Measurements from ENCODE around the gene PHYHD1. TPM values are rescaled to one million over a fixed set of nuclear protein-coding genes. Genes with fewer than 3 reads are reported as not detected.

Gene PHYHD1
- total RNA-seq, 1 experiment from 2014 or later: 1.6 TPM

DNA sequence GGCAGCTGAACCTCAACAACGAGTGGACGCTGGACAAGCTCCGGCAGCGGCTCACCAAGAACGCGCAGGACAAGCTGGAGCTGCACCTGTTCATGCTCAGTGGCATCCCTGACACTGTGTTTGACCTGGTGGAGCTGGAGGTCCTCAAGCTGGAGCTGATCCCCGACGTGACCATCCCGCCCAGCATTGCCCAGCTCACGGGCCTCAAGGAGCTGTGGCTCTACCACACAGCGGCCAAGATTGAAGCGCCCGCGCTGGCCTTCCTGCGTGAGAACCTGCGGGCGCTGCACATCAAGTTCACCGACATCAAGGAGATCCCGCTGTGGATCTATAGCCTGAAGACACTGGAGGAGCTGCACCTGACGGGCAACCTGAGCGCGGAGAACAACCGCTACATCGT is 12.4 kb upstream of the PHYHD1 start:
- TF ChIP-seq EZH2 (IDR thresholded peaks at IDR 0.05; ENCODE audit: low read length, unreplicated experiment) (no peak), EZH2phosphoT487 (IDR thresholded peaks at IDR 0.05; ENCODE audit: borderline replicate concordance, low read length) (no peak)
- TF ChIP-seq, protein P1, sequence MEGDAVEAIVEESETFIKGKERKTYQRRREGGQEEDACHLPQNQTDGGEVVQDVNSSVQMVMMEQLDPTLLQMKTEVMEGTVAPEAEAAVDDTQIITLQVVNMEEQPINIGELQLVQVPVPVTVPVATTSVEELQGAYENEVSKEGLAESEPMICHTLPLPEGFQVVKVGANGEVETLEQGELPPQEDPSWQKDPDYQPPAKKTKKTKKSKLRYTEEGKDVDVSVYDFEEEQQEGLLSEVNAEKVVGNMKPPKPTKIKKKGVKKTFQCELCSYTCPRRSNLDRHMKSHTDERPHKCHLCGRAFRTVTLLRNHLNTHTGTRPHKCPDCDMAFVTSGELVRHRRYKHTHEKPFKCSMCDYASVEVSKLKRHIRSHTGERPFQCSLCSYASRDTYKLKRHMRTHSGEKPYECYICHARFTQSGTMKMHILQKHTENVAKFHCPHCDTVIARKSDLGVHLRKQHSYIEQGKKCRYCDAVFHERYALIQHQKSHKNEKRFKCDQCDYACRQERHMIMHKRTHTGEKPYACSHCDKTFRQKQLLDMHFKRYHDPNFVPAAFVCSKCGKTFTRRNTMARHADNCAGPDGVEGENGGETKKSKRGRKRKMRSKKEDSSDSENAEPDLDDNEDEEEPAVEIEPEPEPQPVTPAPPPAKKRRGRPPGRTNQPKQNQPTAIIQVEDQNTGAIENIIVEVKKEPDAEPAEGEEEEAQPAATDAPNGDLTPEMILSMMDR (conservative IDR thresholded peaks at IDR 0.05; ENCODE audit: low read depth, low read length): no peak
- Histone ChIP-seq H3K4me2 (ENCODE audit: low read length) (no peak overlapping the region), H4K20me1 (ENCODE audit: low read length) (no peaks in the 10 kb centered on the region), H3K27me3 (ENCODE audit: low read length) (no peaks in the 10 kb centered on the region), H3K4me3 (ENCODE audit: low read length) (no peak overlapping the region), H3K79me2 (ENCODE audit: low read length) (peaks cover 40% of the 10 kb centered on the region), H3K4me1 (ENCODE audit: insufficient read depth, low read length) (peaks cover 36% of the 10 kb centered on the region), H3K27ac (ENCODE audit: low read length) (no peak overlapping the region), H3K9me2 (replicated peaks; ENCODE audit: low read length) (no peaks in the 10 kb centered on the region), H3K9ac (ENCODE audit: low read length) (no peak overlapping the region), H3F3A (ENCODE audit: low read length, unreplicated experiment) (no peaks in the 10 kb centered on the region), H3K36me3 (ENCODE audit: low read depth, low read length) (peaks cover 25% of the 10 kb centered on the region), H3K9me3 (ENCODE audit: low read length) (no peaks in the 10 kb centered on the region), H2AFZ (ENCODE audit: low read length) (no peak overlapping the region)
- DNase-seq: no peak
- ChIA-PET POLR2A (ENCODE audit: unreplicated experiment) (no interaction called here), CTCF (no interaction called here)
- no peak for ATAC-seq
- intact Hi-C loops (cut with micrococcal nuclease): no loop called here
- no TSS peak for BruUV-seq (replicated peaks)

DNA sequence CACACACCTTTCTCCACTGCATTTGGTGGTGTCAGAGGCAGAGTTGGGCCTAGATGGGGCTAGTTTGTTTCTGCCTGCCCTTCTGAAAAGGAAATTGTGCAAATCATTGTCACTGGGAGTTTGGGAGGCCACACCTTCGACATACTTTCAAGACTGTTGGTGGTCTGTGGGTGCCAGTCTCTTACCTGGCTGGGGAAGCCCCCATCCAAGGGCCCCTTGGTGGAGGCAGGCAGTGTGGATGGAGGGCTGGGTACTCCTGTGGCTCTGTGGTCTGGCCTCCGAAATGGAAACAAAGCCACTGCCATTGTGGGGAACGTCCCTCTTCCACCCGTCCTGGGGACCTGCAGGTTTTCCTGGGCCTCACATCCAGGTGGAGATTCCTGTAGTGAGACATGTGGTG is 10.9 kb upstream of the PHYHD1 start:
- ChIA-PET POLR2A (ENCODE audit: unreplicated experiment) (no interaction called here), CTCF (no interaction called here)
- Histone ChIP-seq H3K4me2 (ENCODE audit: low read length) (no peak overlapping the region), H4K20me1 (ENCODE audit: low read length) (no peaks in the 10 kb centered on the region), H3K9ac (ENCODE audit: low read length) (no peak overlapping the region), H3K36me3 (ENCODE audit: low read depth, low read length) (peaks cover 25% of the 10 kb centered on the region), H3F3A (ENCODE audit: low read length, unreplicated experiment) (no peaks in the 10 kb centered on the region), H3K9me3 (ENCODE audit: low read length) (no peaks in the 10 kb centered on the region), H3K4me1 (ENCODE audit: insufficient read depth, low read length) (peaks cover 31% of the 10 kb centered on the region), H3K27me3 (ENCODE audit: low read length) (no peaks in the 10 kb centered on the region), H3K4me3 (ENCODE audit: low read length) (no peak overlapping the region), H3K79me2 (ENCODE audit: low read length) (peaks cover 55% of the 10 kb centered on the region), H3K9me2 (replicated peaks; ENCODE audit: low read length) (no peaks in the 10 kb centered on the region), H2AFZ (ENCODE audit: low read length) (no peak overlapping the region), H3K27ac (ENCODE audit: low read length) (no peak overlapping the region)
- TF ChIP-seq EZH2phosphoT487 (IDR thresholded peaks at IDR 0.05; ENCODE audit: borderline replicate concordance, low read length): no peak
- no peak for TF ChIP-seq EZH2 (IDR thresholded peaks at IDR 0.05; ENCODE audit: low read length, unreplicated experiment)
- DNase-seq: no peak
- intact Hi-C loops (cut with micrococcal nuclease): no loop called here
- no TSS peak for BruUV-seq (replicated peaks)
- ATAC-seq: no peak

DNA sequence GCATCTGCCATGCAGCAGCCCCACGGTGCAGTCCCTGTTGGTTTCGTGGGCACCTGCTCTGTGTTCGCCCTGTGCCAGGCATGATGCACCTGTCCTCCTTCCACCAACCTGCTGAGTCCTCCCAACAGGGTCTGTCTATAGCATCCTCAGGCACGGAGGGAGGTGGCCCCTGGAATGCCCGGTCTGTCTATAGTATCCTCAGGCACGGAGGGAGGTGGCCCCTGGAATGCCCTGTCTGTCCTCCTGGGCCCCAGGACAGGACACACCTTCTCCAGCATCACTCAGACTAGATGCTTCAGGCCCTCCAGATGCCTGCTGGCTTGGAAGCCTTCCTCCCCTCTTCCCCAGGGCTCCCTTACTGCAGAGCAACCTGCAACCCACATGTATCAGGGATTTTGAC is 9.9 kb upstream of the PHYHD1 start:
- peaks cover 57% of the 10 kb centered on the region for H3K79me2 ChIP-seq (ENCODE audit: low read length)
- POLR2A ChIA-PET (ENCODE audit: unreplicated experiment): no interaction called here
- no peaks in the 10 kb centered on the region for H4K20me1 ChIP-seq (ENCODE audit: low read length)
- DNase-seq (no peak), ATAC-seq (no peak; the same call in 1 of the 2 replicates)
- no peaks in the 10 kb centered on the region for H3K27me3 ChIP-seq (ENCODE audit: low read length)
- TF ChIP-seq, protein P1 (conservative IDR thresholded peaks at IDR 0.05; ENCODE audit: low read depth, low read length): no peak
- no peak for TF ChIP-seq EZH2 (IDR thresholded peaks at IDR 0.05; ENCODE audit: low read length, unreplicated experiment)
- TF ChIP-seq EZH2phosphoT487 (IDR thresholded peaks at IDR 0.05; ENCODE audit: borderline replicate concordance, low read length): no peak
- no TSS peak for BruUV-seq (replicated peaks)
- no peaks in the 10 kb centered on the region for H3K9me2 ChIP-seq (replicated peaks; ENCODE audit: low read length)
- peaks cover 34% of the 10 kb centered on the region for H3K4me1 ChIP-seq (ENCODE audit: insufficient read depth, low read length)
- H3F3A ChIP-seq (ENCODE audit: low read length, unreplicated experiment): no peaks in the 10 kb centered on the region
- intact Hi-C loops (cut with micrococcal nuclease): no loop called here
- no peak overlapping the region for H2AFZ ChIP-seq (ENCODE audit: low read length)
- H3K9me3 ChIP-seq (ENCODE audit: low read length): no peaks in the 10 kb centered on the region
- H3K27ac ChIP-seq (ENCODE audit: low read length): peak overlapping the region; percentile 99
- H3K36me3 ChIP-seq (ENCODE audit: low read depth, low read length): peaks cover 25% of the 10 kb centered on the region
- CTCF ChIA-PET: no interaction called here
- H3K9ac ChIP-seq (ENCODE audit: low read length): peak overlapping the region; percentile 78; the same call in 1 of the 2 replicates
- H3K4me3 ChIP-seq (ENCODE audit: low read length): no peak overlapping the region
- H3K4me2 ChIP-seq (ENCODE audit: low read length): peak overlapping the region; percentile 58; the same call in 1 of the 2 replicates
